Measurements from ENCODE around the gene RGP1.

The RGP1 gene

GRCh38 chr9:35790385-35791296, 41.6 kb downstream of the RGP1 start:
- H3K27me3 ChIP-seq (ENCODE audit: insufficient read depth, poor library complexity, severe bottlenecking): no peaks in the 10 kb centered on the region
- no peaks in the 10 kb centered on the region for H3K9me3 ChIP-seq (ENCODE audit: severe bottlenecking)
- H3K36me3 ChIP-seq (ENCODE audit: low read depth): no peaks in the 10 kb centered on the region
- H3K27ac ChIP-seq (ENCODE audit: poor library complexity, severe bottlenecking): no peak overlapping the region
- no peak for DNase-seq (ENCODE audit: low spot score)
- ATAC-seq (ENCODE audit: low read depth): peak; percentile 92
- TF ChIP-seq, protein P1, sequence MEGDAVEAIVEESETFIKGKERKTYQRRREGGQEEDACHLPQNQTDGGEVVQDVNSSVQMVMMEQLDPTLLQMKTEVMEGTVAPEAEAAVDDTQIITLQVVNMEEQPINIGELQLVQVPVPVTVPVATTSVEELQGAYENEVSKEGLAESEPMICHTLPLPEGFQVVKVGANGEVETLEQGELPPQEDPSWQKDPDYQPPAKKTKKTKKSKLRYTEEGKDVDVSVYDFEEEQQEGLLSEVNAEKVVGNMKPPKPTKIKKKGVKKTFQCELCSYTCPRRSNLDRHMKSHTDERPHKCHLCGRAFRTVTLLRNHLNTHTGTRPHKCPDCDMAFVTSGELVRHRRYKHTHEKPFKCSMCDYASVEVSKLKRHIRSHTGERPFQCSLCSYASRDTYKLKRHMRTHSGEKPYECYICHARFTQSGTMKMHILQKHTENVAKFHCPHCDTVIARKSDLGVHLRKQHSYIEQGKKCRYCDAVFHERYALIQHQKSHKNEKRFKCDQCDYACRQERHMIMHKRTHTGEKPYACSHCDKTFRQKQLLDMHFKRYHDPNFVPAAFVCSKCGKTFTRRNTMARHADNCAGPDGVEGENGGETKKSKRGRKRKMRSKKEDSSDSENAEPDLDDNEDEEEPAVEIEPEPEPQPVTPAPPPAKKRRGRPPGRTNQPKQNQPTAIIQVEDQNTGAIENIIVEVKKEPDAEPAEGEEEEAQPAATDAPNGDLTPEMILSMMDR (IDR thresholded peaks at IDR 0.05; ENCODE audit: poor library complexity, severe bottlenecking): peak; percentile 92
- H3K4me1 ChIP-seq (ENCODE audit: insufficient read depth, poor library complexity, severe bottlenecking): peaks cover 2% of the 10 kb centered on the region
- H3K4me3 ChIP-seq (ENCODE audit: severe bottlenecking): no peak overlapping the region

DNA sequence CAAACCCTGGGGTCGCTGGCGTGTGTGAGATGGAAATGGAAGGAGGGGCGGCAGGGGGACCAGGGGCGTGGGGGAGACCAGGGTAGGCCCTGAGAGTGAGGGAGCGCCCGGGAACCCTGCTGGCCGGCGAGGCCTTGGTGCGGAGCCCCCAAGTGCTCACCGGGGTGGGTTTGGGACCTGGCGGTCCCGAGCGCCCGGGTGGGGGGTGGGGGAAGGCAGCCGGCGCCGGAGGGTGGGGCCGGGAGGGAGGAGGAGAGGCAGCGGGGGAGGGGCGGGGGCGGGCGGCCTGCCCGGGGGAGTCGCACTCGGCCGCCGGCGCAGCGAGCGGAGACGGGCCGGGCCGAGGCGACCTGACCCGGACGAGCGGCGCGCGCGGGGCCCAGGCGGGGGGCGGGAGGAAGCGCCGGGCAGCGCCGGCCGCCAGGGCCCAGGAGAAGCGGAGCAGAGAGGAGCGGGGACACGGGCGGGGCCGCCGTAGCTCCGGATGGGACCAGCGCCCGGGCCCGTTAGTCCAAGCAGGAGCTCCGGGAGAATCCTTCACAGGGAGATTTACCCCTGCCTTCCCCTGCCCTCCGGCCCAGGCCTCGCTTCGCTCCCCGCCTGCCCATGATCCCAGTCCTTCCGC, 42.3 kb downstream of the RGP1 start, which contains the start of gene NPR2:
Gene NPR2, plus strand, starts transcription at position 295 of the 625 bp plus-strand sequence. CDS start 818 bp downstream, outside the sequence.
- TF ChIP-seq, protein P1 (IDR thresholded peaks at IDR 0.05; ENCODE audit: poor library complexity, severe bottlenecking): no peak
- no peak for DNase-seq (ENCODE audit: low spot score)
- Histone ChIP-seq H3K36me3 (ENCODE audit: low read depth) (no peaks in the 10 kb centered on the region), H3K27ac (ENCODE audit: poor library complexity, severe bottlenecking) (no peak within 1 kb of the TSS), H3K9me3 (ENCODE audit: severe bottlenecking) (no peaks in the 10 kb centered on the region), H3K4me3 (ENCODE audit: severe bottlenecking) (no peak within 1 kb of the TSS), H3K4me1 (ENCODE audit: insufficient read depth, poor library complexity, severe bottlenecking) (peaks cover 5% of the 10 kb centered on the region), H3K27me3 (ENCODE audit: insufficient read depth, poor library complexity, severe bottlenecking) (no peaks in the 10 kb centered on the region)
- peak; percentile 15; the same call in 1 of the 3 replicates for ATAC-seq (ENCODE audit: low read depth)

- TF ChIP-seq, protein P1 (IDR thresholded peaks at IDR 0.05; ENCODE audit: poor library complexity, severe bottlenecking): no peak
- Histone ChIP-seq H3K4me1 (ENCODE audit: insufficient read depth, poor library complexity, severe bottlenecking) (peaks cover 5% of the 10 kb centered on the region), H3K9me3 (ENCODE audit: severe bottlenecking) (no peaks in the 10 kb centered on the region), H3K36me3 (ENCODE audit: low read depth) (no peaks in the 10 kb centered on the region), H3K27me3 (ENCODE audit: insufficient read depth, poor library complexity, severe bottlenecking) (no peaks in the 10 kb centered on the region), H3K27ac (ENCODE audit: poor library complexity, severe bottlenecking) (no peak overlapping the region), H3K4me3 (ENCODE audit: severe bottlenecking) (no peak overlapping the region)
- ATAC-seq (ENCODE audit: low read depth): no peak
- no peak for DNase-seq (ENCODE audit: low spot score)
Observed at GRCh38 chr9:35792024-35792813, 43.1 kb downstream of the RGP1 start.

DNA sequence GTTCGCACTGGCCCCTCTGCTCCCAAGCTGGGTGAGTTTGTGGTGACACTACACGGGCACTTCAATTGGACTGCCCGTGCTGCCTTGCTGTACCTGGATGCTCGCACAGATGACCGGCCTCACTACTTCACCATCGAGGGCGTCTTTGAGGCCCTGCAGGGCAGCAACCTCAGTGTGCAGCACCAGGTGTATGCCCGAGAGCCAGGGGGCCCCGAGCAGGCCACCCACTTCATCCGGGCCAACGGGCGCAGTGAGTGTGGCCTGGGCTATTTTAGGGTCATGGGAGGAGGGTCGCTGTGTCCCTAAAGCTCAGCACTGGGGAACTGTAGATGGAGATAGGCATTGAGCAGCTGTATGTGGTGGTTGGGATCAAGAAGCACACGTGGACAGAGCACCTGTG, 43.7 kb downstream of the RGP1 start:
- H3K4me3 ChIP-seq (ENCODE audit: severe bottlenecking): no peak overlapping the region
- H3K27me3 ChIP-seq (ENCODE audit: insufficient read depth, poor library complexity, severe bottlenecking): no peaks in the 10 kb centered on the region
- no peaks in the 10 kb centered on the region for H3K9me3 ChIP-seq (ENCODE audit: severe bottlenecking)
- peaks cover 5% of the 10 kb centered on the region for H3K4me1 ChIP-seq (ENCODE audit: insufficient read depth, poor library complexity, severe bottlenecking)
- ATAC-seq (ENCODE audit: low read depth) (no peak), DNase-seq (ENCODE audit: low spot score) (no peak)
- TF ChIP-seq, protein P1 (IDR thresholded peaks at IDR 0.05; ENCODE audit: poor library complexity, severe bottlenecking): no peak
- no peak overlapping the region for H3K27ac ChIP-seq (ENCODE audit: poor library complexity, severe bottlenecking)
- no peaks in the 10 kb centered on the region for H3K36me3 ChIP-seq (ENCODE audit: low read depth)
